Thyroid gland (tissue), 4 donors: ENCODE measurements around the gene PLEKHD1.

ENCODE experiments used
- POLR2A ChIP-seq, 2 donors: fragments of 450-650 bp; IDR thresholded peaks; one replicate each; pipeline ENCODE4 v1.6.1; 2017; ENCODE audit warnings: antibody characterized with exemption in 2 of 2, mild to moderate bottlenecking in 2 of 2, moderate library complexity in 1 of 2
- TF ChIP-seq, protein P1 (sequence below), 6 experiments: fragments of 200-600 bp in 3 of 6; fragments of 450-650 bp in 3 of 6; sonication (generic) in 3 of 6; IDR thresholded peaks; one replicate each; pipeline ENCODE4 v1.5.1; 2016 to 2019; ENCODE audit warnings: antibody characterized with exemption in 6 of 6, mild to moderate bottlenecking in 2 of 6, inconsistent platforms in 1 of 6, moderate library complexity in 1 of 6

DNA sequence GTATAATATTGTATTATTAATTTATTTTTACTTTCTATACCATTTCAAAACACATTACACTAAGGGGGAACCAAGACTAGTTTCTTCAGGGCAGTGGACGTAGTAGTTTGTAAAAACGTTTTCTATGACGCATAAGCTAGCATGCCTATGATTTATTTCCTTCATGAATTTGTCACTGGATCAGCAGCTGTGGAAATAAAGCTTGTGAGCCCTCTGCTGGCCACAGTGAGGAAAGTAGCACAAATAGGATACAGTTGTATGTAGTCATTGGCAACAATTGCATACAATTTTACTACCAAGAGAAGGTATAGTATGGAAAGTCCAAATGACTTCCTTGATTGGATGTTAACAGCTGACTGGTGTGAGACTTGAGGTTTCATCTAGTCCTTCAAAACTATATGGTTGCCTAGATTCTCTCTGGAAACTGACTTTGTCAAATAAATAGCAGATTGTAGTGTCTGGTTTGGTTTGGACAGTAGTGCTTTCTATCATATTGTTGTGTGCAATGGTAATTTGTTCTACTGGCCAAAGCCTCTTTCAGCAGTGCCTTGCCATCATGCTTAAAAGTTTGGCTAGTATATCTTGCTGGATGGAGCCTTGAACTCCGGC is 24.3 kb upstream of the PLEKHD1 start:
- TF ChIP-seq, protein P1, sequence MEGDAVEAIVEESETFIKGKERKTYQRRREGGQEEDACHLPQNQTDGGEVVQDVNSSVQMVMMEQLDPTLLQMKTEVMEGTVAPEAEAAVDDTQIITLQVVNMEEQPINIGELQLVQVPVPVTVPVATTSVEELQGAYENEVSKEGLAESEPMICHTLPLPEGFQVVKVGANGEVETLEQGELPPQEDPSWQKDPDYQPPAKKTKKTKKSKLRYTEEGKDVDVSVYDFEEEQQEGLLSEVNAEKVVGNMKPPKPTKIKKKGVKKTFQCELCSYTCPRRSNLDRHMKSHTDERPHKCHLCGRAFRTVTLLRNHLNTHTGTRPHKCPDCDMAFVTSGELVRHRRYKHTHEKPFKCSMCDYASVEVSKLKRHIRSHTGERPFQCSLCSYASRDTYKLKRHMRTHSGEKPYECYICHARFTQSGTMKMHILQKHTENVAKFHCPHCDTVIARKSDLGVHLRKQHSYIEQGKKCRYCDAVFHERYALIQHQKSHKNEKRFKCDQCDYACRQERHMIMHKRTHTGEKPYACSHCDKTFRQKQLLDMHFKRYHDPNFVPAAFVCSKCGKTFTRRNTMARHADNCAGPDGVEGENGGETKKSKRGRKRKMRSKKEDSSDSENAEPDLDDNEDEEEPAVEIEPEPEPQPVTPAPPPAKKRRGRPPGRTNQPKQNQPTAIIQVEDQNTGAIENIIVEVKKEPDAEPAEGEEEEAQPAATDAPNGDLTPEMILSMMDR (IDR thresholded peaks at IDR 0.05), result peak; percentile 23 to 86 (median 74)
- TF ChIP-seq POLR2A (IDR thresholded peaks at IDR 0.05), result no peak
